8988T (cell line): ENCODE measurements around the gene TARP.
"Not testable (repeated sequence)": the region's sequence is repeated elsewhere in the genome, so short reads cannot be mapped to it uniquely, and the experiment has no call there.

Experiments used
- DNase-seq: peaks from one replicate; pipeline ENCODE4 v3.0.0; 2011

TARP gene

DNA sequence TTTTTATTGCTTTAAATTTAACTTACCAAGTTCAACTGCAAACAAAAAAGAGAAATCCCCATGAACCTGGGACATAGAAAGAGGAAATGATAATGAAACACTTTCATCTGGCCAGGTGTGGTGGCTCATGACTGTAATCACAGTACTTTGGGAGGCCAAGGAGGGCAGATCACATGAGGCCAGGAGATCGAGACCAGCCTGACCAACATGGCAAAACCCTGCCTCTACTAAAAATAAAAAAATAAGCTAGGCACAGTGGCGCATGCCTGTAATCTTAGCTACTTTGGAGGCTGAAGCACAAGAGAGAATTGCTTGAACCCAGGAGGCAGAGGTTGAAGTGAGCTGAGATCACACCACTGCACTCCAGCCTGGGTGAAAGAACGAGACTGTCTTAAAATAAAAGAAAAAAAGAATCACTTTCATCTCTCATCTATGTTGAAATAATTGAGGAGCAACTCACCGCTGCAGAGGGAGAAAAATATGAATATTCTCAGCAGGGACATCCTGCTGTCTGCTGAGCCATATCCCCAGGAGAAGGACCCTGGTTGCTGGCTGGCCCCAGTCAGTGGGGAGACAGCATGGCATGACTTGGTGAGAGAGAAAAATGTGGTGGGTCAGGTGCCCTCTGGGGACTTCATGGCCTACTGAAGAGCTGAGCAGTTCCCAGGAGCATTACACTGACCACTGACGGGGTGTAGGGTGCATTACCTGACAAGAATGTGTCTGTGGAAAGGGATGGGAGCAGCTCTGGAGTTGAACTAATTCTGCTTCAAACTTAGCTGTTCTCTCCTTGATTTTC is 22.8 kb upstream of the TARP start:
- DNase-seq = no peak

GRCh38 chr7:38294926-38295325 is 21.5 kb upstream of the TARP start:
- no peak for DNase-seq

- DNase-seq = no peak
Measured at GRCh38 chr7:38292442-38292841, 19.0 kb upstream of the TARP start.

DNA sequence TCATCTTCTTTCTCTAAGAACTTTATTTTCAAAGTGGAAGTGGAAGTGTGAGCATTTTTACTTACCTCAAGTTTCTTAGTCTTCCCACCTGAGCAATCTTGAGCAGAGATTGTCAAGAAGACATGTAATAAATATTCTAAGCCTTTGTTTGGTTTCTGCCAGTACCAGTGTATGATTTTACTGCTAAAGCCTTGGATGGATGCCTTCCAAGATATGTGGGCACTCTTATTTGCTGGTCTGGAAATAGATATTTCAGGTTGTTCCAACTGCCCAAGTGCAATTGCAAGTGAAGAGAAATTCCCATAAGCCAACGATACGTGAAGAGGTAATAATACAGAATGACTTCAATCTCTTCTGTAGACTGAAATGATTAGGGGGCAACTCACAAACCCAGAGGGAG is 18.2 kb upstream of the TARP start:
- DNase-seq = no peak

- no peak for DNase-seq
Measured at GRCh38 chr7:38291117-38291647, 17.7 kb upstream of the TARP start.

- DNase-seq = no peak
Measured at GRCh38 chr7:38284553-38284952, 11.1 kb upstream of the TARP start.

DNA sequence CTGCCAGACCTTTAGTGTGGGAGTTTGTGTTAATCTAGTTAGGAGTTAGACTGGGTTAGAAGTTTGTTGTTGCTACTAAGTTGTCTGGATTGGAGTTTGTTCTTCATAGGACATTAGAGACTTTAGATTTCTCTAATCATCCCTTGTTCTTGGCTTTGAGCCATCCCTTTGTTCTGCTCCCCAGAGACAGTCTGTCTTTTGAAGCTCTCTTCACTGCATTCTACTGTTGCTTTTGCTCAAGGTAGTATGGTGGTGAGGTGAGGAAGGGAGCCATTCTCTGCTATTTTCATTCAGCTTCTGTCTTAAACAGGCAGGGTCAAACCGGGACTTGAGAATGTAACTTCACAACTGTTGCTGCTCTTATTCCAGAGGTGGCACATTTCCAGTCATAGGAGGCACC is 10.4 kb upstream of the TARP start:
- DNase-seq = no peak

- no peak for DNase-seq
Measured at GRCh38 chr7:38283107-38283506, 9.7 kb upstream of the TARP start.

DNA sequence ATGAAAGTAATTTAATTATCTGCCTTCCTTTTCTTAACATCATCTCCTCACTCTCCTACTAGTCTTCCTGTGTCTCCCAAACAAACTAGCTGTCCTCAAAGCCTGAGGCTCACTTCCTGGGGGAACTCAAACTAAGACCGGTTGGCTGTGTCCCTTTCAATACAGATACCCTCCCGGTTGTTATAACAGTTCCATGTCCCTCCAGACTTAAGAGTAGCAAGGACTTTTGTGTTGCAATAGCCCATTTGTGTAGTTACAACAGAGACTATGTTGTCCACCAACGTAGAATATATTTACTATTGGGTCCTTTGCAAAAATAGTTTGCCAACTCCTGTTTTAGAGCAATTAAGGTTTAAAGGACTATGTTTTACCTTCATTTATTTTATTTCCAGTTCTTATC is 8.6 kb upstream of the TARP start:
- no peak for DNase-seq

GRCh38 chr7:38281266-38281665 is 7.8 kb upstream of the TARP start:
- no peak for DNase-seq

GRCh38 chr7:38280707-38281106 is 7.3 kb upstream of the TARP start:
- no peak for DNase-seq

DNA sequence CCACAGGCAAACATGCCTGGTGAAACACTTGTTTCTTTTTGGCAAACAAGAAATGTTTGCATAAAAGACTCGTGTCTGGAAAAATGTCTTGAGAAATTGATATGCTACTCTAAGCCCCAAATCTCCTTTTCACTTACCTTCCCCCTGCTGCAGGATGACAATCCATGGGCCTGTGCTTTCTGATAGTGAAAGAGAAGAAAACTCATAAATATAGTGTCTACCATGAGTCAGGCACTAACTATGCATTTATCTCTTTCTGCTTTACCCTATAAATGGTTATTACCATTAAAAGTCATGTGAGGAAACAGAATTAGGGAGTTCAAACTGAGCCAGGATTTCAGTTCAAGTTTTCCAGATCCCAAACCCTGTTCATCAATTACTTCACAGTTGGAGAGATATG is 6.6 kb upstream of the TARP start:
- DNase-seq = no peak

- no peak for DNase-seq
Measured at GRCh38 chr7:38276096-38276877, 2.9 kb upstream of the TARP start.

- DNase-seq = no peak
Measured at GRCh38 chr7:38274927-38275620, 1.6 kb upstream of the TARP start.

- no peak for DNase-seq
Measured at GRCh38 chr7:38274486-38274885, 1.1 kb upstream of the TARP start.

GRCh38 chr7:38270405-38270804 is 3.0 kb downstream of the TARP start:
- DNase-seq = not testable (repeated sequence)

DNA sequence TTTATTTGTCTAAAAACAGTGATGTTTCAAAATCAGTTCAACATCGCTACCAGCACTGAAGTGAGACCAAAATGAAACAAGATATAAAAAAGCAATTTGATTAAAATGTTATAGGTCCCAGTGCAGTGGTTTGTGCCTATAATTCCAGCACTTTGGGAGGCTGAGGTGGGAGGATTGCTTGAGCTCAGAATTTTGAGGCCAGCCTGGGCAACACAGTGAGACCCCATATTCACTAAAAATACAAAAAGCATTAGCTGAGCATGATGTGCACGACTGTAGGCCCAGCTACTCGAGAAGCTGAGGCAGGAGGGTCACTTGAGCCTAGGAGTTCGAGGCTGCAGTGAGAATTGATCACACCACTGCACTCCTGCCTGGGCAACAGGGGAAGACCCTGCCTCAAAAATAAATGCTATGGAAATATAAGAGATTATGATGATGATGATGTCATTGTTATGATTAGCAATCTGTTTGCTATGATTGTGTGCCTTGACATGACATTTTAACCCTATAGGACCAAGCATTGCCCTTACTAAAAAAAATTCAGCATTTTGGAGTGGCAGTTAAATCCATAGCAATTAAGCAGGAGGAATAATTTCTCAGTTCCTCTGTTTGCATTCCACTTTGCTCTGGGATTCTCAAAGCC is 3.6 kb downstream of the TARP start:
- not testable (repeated sequence) for DNase-seq

GRCh38 chr7:38265958-38266357 is 7.5 kb downstream of the TARP start:
- DNase-seq = not testable (repeated sequence)

DNA sequence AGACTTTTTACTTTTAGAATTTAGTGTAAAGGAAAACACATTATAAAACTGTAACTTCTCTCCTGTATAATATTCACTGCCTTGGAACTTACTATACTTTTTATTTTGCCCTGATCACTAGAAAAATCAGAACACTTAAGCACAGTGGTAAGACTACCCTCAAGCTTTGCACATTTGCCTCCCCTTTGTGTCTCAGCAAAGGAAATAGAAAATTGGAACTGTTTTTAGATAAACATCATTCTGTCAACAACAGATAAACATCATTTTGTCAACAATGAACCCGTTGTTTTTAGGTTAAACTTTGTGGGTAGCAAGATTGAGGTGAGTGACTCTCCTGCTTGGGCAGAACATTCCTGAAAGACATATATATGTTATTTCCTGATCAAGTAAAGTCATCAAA is 8.8 kb downstream of the TARP start:
- not testable (repeated sequence) for DNase-seq

GRCh38 chr7:38263274-38263673 is 10.2 kb downstream of the TARP start:
- DNase-seq = not testable (repeated sequence)

GRCh38 chr7:38262545-38262944 is 10.9 kb downstream of the TARP start:
- no peak for DNase-seq

DNA sequence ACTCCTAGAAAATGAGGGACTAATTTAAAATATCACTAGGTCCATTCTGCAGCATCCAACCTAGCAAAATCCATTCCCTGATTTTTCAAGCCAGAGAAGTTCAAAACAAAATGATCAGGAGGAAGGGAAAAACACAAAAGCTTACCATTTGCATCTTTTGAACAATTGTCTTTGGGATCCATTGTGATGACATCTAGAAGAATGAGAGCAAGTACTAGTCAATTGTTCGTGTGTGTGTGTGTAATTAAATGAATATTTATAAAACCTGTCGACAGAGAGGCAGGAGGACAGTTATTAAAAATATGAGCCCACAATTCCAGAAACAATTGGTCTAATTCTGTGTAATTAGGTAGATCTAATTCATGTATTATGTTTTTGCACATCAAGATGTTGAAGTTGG is 11.4 kb downstream of the TARP start:
- DNase-seq = not testable (repeated sequence)

DNA sequence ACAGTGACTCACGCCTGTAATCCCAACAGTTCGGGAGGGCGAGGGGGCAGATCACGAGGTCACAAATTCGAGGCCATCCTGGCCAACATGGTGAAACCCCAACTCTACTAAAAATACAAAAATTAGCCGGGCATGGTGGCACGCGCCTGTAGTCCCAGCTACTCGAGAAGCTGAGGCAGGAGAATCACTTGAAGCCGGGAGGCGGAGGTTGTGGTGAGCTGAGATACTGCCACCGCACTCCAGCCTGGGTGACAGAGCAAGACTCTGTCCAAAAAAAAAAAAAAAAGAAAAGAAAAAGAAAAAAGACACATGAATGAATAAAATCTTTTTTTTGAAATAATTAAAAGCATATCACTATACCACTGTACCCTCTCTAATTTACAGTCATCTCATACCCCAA is 11.8 kb downstream of the TARP start:
- not testable (repeated sequence) for DNase-seq
